Kidney (tissue), 22 donors: ENCODE measurements around the gene MUSK. TPM values are rescaled to one million over a fixed set of nuclear protein-coding genes. Genes with fewer than 3 reads are reported as not detected.

Experiments used
- DNase-seq, 5 donors: peaks; one replicate each; pipeline ENCODE4 v3.0.0-alpha.2; 2013 to 2020
- FAIRE-seq: peaks from 2 replicates; lab custom pipeline; 2012; peaks lifted over from hg19 to GRCh38; lab: Jason Lieb, UNC
- H3K27ac ChIP-seq, 2 donors: one replicate each; pipeline ENCODE4 v1.7.0; 2013; ENCODE audit warnings: low read depth in 2 of 2, low read length in 2 of 2, inconsistent platforms in 1 of 2
- H3K27me3 ChIP-seq: one replicate; pipeline ENCODE4 v1.7.1; 2013; ENCODE audit warnings: low read length, inconsistent platforms; ENCODE audit not compliant: control insufficient read depth, insufficient read depth
- H3K36me3 ChIP-seq, 3 donors: one replicate each; pipeline versions ENCODE4 v1.7.0 to v1.7.1; 2013; ENCODE audit warnings: low read length in 3 of 3, control low read depth in 1 of 3, inconsistent platforms in 1 of 3; ENCODE audit not compliant: insufficient read depth in 3 of 3, control insufficient read depth in 2 of 3
- H3K4me1 ChIP-seq, 3 donors: one replicate each; pipeline versions ENCODE4 v1.7.0 to v1.7.1; 2013; ENCODE audit warnings: low read length in 3 of 3, inconsistent platforms in 1 of 3, low read depth in 1 of 3; ENCODE audit not compliant: control insufficient read depth in 2 of 3, insufficient read depth in 2 of 3
- H3K4me3 ChIP-seq, 3 donors: one replicate each; pipeline versions ENCODE4 v1.7.0 to v1.8.1; 2013; ENCODE audit warnings: low read length in 3 of 3, control low read depth in 1 of 3, inconsistent platforms in 1 of 3
- H3K9ac ChIP-seq, 3 donors: one replicate each; pipeline versions ENCODE4 v1.7.0 to v1.7.1; 2013; ENCODE audit warnings: low read length in 3 of 3, control low read depth in 1 of 3, inconsistent platforms in 1 of 3
- H3K9me3 ChIP-seq, 3 donors: one replicate each; pipeline versions ENCODE4 v1.7.0 to v1.7.1; 2013; ENCODE audit warnings: low read length in 3 of 3, control low read depth in 1 of 3, inconsistent platforms in 1 of 3; ENCODE audit not compliant: control insufficient read depth in 2 of 3, insufficient read depth in 1 of 3
- intact Hi-C: fragments of 100-400 bp; cut with DNase I; formaldehyde crosslinking; loops from one replicate; pipeline ENCODE4 v1.11.1; 2022
- long read RNA-seq, 10 donors: library from polyadenylated mRNA in 1 of 10; unstranded in 1 of 10; transcript quantifications; one replicate each; pipeline ENCODE4 v2.0.0 and lab custom pipeline, GENCODE V29; 2021 to 2026
- polyA plus RNA-seq: library from polyadenylated mRNA; stranded (reverse); fragments of 350-450 nt; fragmentation: Illumina TruSeq; extraction: RNeasy Lipid Tissue Mini Kit (QIAGEN cat#74804); gene quantifications from one replicate; pipeline ENCODE4 v1.2.3, GENCODE V29; 2014; ENCODE audit warnings: low read depth, low replicate concordance; ENCODE audit not compliant: insufficient read depth
- total RNA-seq: library from RNA; stranded (reverse); fragmentation: NEBNext Ultra II Directional; extraction: Animal tissue kit (Norgen Biotek cat#: 25700); gene quantifications from one replicate; pipeline ENCODE4 v1.2.1, GENCODE V29; 2021
- TF ChIP-seq, protein P1 (sequence below): IDR thresholded peaks from 3 replicates; pipeline ENCODE4 v1.5.1; 2012; ENCODE audit warnings: mild to moderate bottlenecking, moderate library complexity, borderline replicate concordance; ENCODE audit not compliant: insufficient read depth; ENCODE audit errors: extremely low read depth
- donor health status: control.
- donor health status: control.
- donor health status: control.
- donor health status: control.
- donor health status: control.
- donor health status: DM: yes; HTN: yes; CAD: no.
- donor health status: Normal renal cell carcinoma (clear cell type).

MUSK gene
- total RNA-seq (0.31 TPM), polyA plus RNA-seq (not detected)
- long read RNA-seq, donor 1, result 0 reads
- long read RNA-seq, donor 2, result 0 reads
- long read RNA-seq, donor 3, result 0 reads
- long read RNA-seq, donor 4, result 0 reads
- long read RNA-seq, donor 5, result 0 reads
- long read RNA-seq, donor 6, result 0 reads
- long read RNA-seq, donor 7, result 0 reads
- long read RNA-seq, donor 8, result 0 reads
- long read RNA-seq, donor 9, result 0 reads
- long read RNA-seq, donor 10, result 0 reads

GRCh38 chr9:110668570-110669167 lies at the start of gene MUSK:
MUSK (plus strand) TSS chr9:110668791; CDS start chr9:110668905, 114 bp downstream.
- H3K9me3 ChIP-seq, result no peaks in the 10 kb centered on the region
- H3K4me1 ChIP-seq, result no peaks in the 10 kb centered on the region
- intact Hi-C loops, result no loop called here
- H3K36me3 ChIP-seq, result no peaks in the 10 kb centered on the region
- H3K9ac ChIP-seq, result no peak within 1 kb of the TSS
- no peaks in the 10 kb centered on the region for H3K27me3 ChIP-seq
- no peak within 1 kb of the TSS for H3K27ac ChIP-seq
- no peak within 1 kb of the TSS for H3K4me3 ChIP-seq
- FAIRE-seq, result no peak
- TF ChIP-seq, protein P1, sequence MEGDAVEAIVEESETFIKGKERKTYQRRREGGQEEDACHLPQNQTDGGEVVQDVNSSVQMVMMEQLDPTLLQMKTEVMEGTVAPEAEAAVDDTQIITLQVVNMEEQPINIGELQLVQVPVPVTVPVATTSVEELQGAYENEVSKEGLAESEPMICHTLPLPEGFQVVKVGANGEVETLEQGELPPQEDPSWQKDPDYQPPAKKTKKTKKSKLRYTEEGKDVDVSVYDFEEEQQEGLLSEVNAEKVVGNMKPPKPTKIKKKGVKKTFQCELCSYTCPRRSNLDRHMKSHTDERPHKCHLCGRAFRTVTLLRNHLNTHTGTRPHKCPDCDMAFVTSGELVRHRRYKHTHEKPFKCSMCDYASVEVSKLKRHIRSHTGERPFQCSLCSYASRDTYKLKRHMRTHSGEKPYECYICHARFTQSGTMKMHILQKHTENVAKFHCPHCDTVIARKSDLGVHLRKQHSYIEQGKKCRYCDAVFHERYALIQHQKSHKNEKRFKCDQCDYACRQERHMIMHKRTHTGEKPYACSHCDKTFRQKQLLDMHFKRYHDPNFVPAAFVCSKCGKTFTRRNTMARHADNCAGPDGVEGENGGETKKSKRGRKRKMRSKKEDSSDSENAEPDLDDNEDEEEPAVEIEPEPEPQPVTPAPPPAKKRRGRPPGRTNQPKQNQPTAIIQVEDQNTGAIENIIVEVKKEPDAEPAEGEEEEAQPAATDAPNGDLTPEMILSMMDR, result no peak
- no peak for DNase-seq

DNA sequence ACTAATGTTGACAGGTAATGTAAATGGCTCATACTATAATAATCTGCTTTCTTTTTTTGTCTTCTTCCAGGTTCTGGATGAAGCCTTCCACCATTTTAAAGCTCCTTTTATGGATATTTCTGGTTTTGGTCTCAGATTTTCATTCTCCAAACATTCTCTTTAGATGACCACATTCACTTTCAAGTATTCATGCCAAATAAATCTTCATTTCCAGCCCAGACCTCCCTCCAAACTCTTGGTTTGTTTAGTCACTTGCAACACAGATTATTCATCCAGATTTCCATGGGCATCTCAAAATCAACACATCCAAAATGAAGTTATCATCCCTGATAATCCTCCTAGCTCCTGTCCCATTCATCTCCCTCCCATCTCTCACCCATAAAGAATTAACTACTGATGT lies 48.8 kb upstream of the MUSK start:
- no peak for DNase-seq
- H3K4me1 ChIP-seq, result no peaks in the 10 kb centered on the region
- TF ChIP-seq, protein P1, result no peak
- no peak for FAIRE-seq
- H3K9ac ChIP-seq, result no peak overlapping the region
- H3K27me3 ChIP-seq, result no peaks in the 10 kb centered on the region
- no peak overlapping the region for H3K4me3 ChIP-seq
- no peak overlapping the region for H3K27ac ChIP-seq
- H3K36me3 ChIP-seq, result no peaks in the 10 kb centered on the region
- intact Hi-C loops, result no loop called here
- no peaks in the 10 kb centered on the region for H3K9me3 ChIP-seq

DNA sequence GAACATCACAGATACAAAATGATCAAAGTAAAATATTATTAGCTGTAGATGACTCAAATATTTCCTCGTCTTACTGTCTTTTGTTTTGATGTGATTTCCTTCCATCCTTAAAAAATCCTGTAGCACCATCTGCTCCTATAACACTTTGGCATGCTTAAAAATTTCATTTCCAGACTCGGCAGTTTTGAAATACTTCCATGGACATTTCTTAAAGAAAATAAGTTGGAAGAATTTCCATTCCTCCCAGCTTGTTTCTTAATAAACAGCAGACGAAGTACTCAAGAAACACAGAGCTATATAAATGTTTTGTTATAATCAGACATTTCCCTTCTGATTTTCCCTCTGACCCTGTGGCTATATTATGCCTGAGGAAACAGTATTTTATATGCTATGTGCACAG lies 47.9 kb upstream of the MUSK start:
- H3K9me3 ChIP-seq, result no peaks in the 10 kb centered on the region
- no peak for FAIRE-seq
- intact Hi-C loops, result no loop called here
- H3K27ac ChIP-seq, result no peak overlapping the region
- H3K4me3 ChIP-seq, result no peak overlapping the region
- H3K36me3 ChIP-seq, result no peaks in the 10 kb centered on the region
- DNase-seq, result no peak
- H3K4me1 ChIP-seq, result no peaks in the 10 kb centered on the region
- no peaks in the 10 kb centered on the region for H3K27me3 ChIP-seq
- TF ChIP-seq, protein P1, result no peak
- H3K9ac ChIP-seq, result no peak overlapping the region
